Measurements from ENCODE around the gene CLSTN2. TPM values are rescaled to one million over a fixed set of nuclear protein-coding genes. Genes with fewer than 3 reads are reported as not detected.

The CLSTN2 gene
- total and polyA plus RNA-seq, 2 of the 4 experiments (the other 2 are of a cell fraction): under 0.01 to 0.07 TPM

DNA sequence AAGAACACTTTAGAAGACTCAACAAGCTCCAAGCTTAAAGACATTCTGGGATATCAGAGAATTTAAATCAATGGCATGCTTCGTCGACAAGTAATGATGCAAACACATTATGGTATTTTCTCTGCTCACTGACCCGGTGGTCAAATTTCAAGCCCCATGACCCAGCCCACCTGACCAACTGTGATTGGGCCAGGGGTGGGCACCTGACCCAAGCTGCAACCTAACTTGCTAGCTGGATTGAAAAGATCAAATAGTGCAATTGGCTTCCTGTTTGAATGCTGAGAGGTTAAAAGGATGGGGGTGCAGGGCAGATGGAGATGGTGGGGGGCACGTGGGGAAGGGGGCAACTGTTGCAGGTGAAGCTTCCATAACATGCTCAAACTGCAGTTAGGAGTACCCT is 250.4 kb downstream of the CLSTN2 start:
- CTCF ChIA-PET: no interaction called here
- H2BK15ac ChIP-seq (ENCODE audit: low read depth, low read length): no peak overlapping the region
- H4K5ac ChIP-seq (ENCODE audit: low read depth, low read length): no peak overlapping the region
- no peak overlapping the region for H4K91ac ChIP-seq (ENCODE audit: insufficient read depth, low read depth, low read length)
- H3K4me1 ChIP-seq (ENCODE audit: control insufficient read depth, insufficient read depth, low read length): no peaks in the 10 kb centered on the region
- no peak overlapping the region for H2AK5ac ChIP-seq (ENCODE audit: low read depth, low read length)
- H3K56ac ChIP-seq (ENCODE audit: extremely low read depth, insufficient read depth, low read length): no peak overlapping the region
- no peaks in the 10 kb centered on the region for H4K20me1 ChIP-seq (ENCODE audit: insufficient read depth, low read length)
- no peaks in the 10 kb centered on the region for H3K79me1 ChIP-seq (ENCODE audit: low read depth in 1 of 2, low read length in 2 of 2)
- no peak for TF ChIP-seq NFE2L2 (IDR thresholded peaks at IDR 0.05; ENCODE audit: low read depth, low read length)
- TF ChIP-seq, protein P1, sequence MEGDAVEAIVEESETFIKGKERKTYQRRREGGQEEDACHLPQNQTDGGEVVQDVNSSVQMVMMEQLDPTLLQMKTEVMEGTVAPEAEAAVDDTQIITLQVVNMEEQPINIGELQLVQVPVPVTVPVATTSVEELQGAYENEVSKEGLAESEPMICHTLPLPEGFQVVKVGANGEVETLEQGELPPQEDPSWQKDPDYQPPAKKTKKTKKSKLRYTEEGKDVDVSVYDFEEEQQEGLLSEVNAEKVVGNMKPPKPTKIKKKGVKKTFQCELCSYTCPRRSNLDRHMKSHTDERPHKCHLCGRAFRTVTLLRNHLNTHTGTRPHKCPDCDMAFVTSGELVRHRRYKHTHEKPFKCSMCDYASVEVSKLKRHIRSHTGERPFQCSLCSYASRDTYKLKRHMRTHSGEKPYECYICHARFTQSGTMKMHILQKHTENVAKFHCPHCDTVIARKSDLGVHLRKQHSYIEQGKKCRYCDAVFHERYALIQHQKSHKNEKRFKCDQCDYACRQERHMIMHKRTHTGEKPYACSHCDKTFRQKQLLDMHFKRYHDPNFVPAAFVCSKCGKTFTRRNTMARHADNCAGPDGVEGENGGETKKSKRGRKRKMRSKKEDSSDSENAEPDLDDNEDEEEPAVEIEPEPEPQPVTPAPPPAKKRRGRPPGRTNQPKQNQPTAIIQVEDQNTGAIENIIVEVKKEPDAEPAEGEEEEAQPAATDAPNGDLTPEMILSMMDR (conservative IDR thresholded peaks at IDR 0.05; ENCODE audit: low read depth, low read length): no peak
- no peak for TF ChIP-seq RAD21 (IDR thresholded peaks at IDR 0.05; ENCODE audit: low read length)
- no peak overlapping the region for H2BK5ac ChIP-seq (ENCODE audit: low read depth, low read length, poor library complexity, severe bottlenecking)
- no peak overlapping the region for H3K9ac ChIP-seq (ENCODE audit: low read depth, low read length)
- H2BK20ac ChIP-seq (ENCODE audit: low read depth, low read length): no peak overlapping the region
- no peak overlapping the region for H3K27ac ChIP-seq (ENCODE audit: insufficient read depth, low read length)
- no peaks in the 10 kb centered on the region for H3K9me3 ChIP-seq (ENCODE audit: control insufficient read depth, insufficient read depth, low read length)
- BruUV-seq (replicated peaks): no TSS peak
- no peak overlapping the region for H3K4me3 ChIP-seq (ENCODE audit: insufficient read depth, low read depth, low read length)
- no peak overlapping the region for H3K23ac ChIP-seq (ENCODE audit: low read depth, low read length)
- DNase-seq: no peak
- in situ Hi-C loops (cut with MboI; ENCODE audit: low sequenced_read_pairs): no loop called here
- H3K36me3 ChIP-seq (ENCODE audit: control insufficient read depth, insufficient read depth, low read length): no peaks in the 10 kb centered on the region
- no peak overlapping the region for H4K8ac ChIP-seq (ENCODE audit: low read depth in 2 of 2, low read length in 2 of 2)
- H2BK120ac ChIP-seq (ENCODE audit: low read depth, low read length): no peak overlapping the region
- H3K18ac ChIP-seq (ENCODE audit: low read depth, low read length): no peak overlapping the region
- POLR2A ChIA-PET (ENCODE audit: unreplicated experiment): no interaction called here
- dilution Hi-C loops (cut with HindIII; ENCODE audit: low sequenced_read_pairs, unreplicated experiment): no loop called here
- H3K4ac ChIP-seq (ENCODE audit: low read depth, low read length): no peak overlapping the region
- intact Hi-C loops (cut with micrococcal nuclease): no loop called here
- WGBS, 2 experiments (ENCODE audit: extremely low coverage in 2 of 2, insufficient read length in 1 of 2): 44% methylated on average over 3 of the region's 4 CpGs; no CpG with 5 or more reads in 1 of the 2 experiments
- no peak overlapping the region for H3K14ac ChIP-seq (replicated peaks; ENCODE audit: low read depth, low read length)
- H2AK9ac ChIP-seq (replicated peaks; ENCODE audit: low read depth, low read length, poor library complexity): no peak overlapping the region
- H3K4me2 ChIP-seq (ENCODE audit: low read depth, low read length): no peak overlapping the region
- ATAC-seq (ENCODE audit: low read depth): no peak
- no peaks in the 10 kb centered on the region for H3K9me1 ChIP-seq (ENCODE audit: insufficient read depth, low read length)
- no peaks in the 10 kb centered on the region for H3K27me3 ChIP-seq (ENCODE audit: control insufficient read depth, insufficient read depth, low read length)
- no peak overlapping the region for H2AFZ ChIP-seq (replicated peaks; ENCODE audit: low read length, poor library complexity)

Measured in IMR-90 (cell line).